ENCODE results near the gene ABCC8. TPM values are rescaled to one million over a fixed set of nuclear protein-coding genes. Genes with fewer than 3 reads are reported as not detected.

ABCC8 gene
- total and polyA plus RNA-seq, 2 donors (not counting 1 experiment from before 2014, with no cell fraction given), result 0.03 to 0.17 TPM

- WGBS (ENCODE audit: insufficient coverage), result 70% methylated on average over 4 of the region's 4 CpGs
- Mint-ChIP-seq H3K9me3 (ENCODE audit: insufficient read depth) (no peaks in the 10 kb centered on the region), H3K27me3 (peaks cover 5% of the 10 kb centered on the region), H3K27ac (no peak overlapping the region), H3K4me3 (no peak overlapping the region), H3K4me1 (no peaks in the 10 kb centered on the region)
- Histone ChIP-seq H3K4me2 (replicated peaks; ENCODE audit: low read depth, low read length, poor library complexity, severe bottlenecking) (no peak overlapping the region), H2AFZ (ENCODE audit: insufficient read depth, low read depth, low read length, poor library complexity, severe bottlenecking) (no peak overlapping the region), H3K79me2 (ENCODE audit: control insufficient read depth, insufficient read depth, low read length) (no peaks in the 10 kb centered on the region), H3K9me3 (ENCODE audit: control extremely low read depth in 1 of 3, control insufficient read depth in 2 of 3, insufficient read depth in 1 of 3, low read length in 2 of 3) (no peaks in the 10 kb centered on the region), H3K4me3 (ENCODE audit: control extremely low read depth in 1 of 5, extremely low read depth in 1 of 5, insufficient read depth in 1 of 5, low read depth in 2 of 5, low read length in 4 of 5) (no peak overlapping the region), H4K20me1 (ENCODE audit: control insufficient read depth, insufficient read depth, low read length, poor library complexity, severe bottlenecking) (no peaks in the 10 kb centered on the region), H3K9ac (ENCODE audit: low read length) (no peak overlapping the region), H3K27me3 (replicated peaks in 1 of 4; ENCODE audit: control extremely low read depth in 1 of 4, control insufficient read depth in 3 of 4, insufficient read depth in 4 of 4, low read length in 3 of 4) (no peaks in the 10 kb centered on the region), H3K27ac (ENCODE audit: low read length in 2 of 2) (no peak overlapping the region), H3K36me3 (replicated peaks in 1 of 2; ENCODE audit: control extremely low read depth in 1 of 2, control insufficient read depth in 1 of 2, extremely low read depth in 1 of 2, insufficient read depth in 2 of 2, low read length in 1 of 2) (no peaks in the 10 kb centered on the region), H3K4me1 (ENCODE audit: control insufficient read depth in 2 of 2, insufficient read depth in 2 of 2, low read length in 2 of 2) (no peaks in the 10 kb centered on the region)
- DNase-seq (no peak), ATAC-seq (ENCODE audit: low read depth) (no peak)
- ChIA-PET POLR2A (no interaction called here), CTCF (interaction anchor here (0.8 to 1.0 kb wide), 2 partner anchors 114 to 269 kb away, joined by 4 to 5 read pairs; no protein-coding TSS in a partner anchor)
- intact Hi-C loops (cut with micrococcal nuclease), result no loop called here
- TF ChIP-seq EZH2 (IDR thresholded peaks at IDR 0.05; ENCODE audit: borderline replicate concordance, insufficient read depth, low read depth, low read length, poor library complexity, severe bottlenecking) (no peak), CTCF (IDR thresholded peaks at IDR 0.05) (no peak)
These were observed 21.4 kb upstream of the ABCC8 start for GRCh38 chr11:17498058-17498457.

- DNase-seq (no peak), ATAC-seq (ENCODE audit: low read depth) (no peak)
- Histone ChIP-seq H3K4me2 (replicated peaks; ENCODE audit: low read depth, low read length, poor library complexity, severe bottlenecking) (no peak overlapping the region), H3K9ac (ENCODE audit: low read length) (no peak overlapping the region), H3K9me3 (ENCODE audit: control extremely low read depth in 1 of 3, control insufficient read depth in 2 of 3, insufficient read depth in 1 of 3, low read length in 2 of 3) (no peaks in the 10 kb centered on the region), H3K4me1 (ENCODE audit: control insufficient read depth in 2 of 2, insufficient read depth in 2 of 2, low read length in 2 of 2) (no peaks in the 10 kb centered on the region), H3K36me3 (replicated peaks in 1 of 2; ENCODE audit: control extremely low read depth in 1 of 2, control insufficient read depth in 1 of 2, extremely low read depth in 1 of 2, insufficient read depth in 2 of 2, low read length in 1 of 2) (no peaks in the 10 kb centered on the region), H4K20me1 (ENCODE audit: control insufficient read depth, insufficient read depth, low read length, poor library complexity, severe bottlenecking) (no peaks in the 10 kb centered on the region), H3K4me3 (ENCODE audit: control extremely low read depth in 1 of 5, extremely low read depth in 1 of 5, insufficient read depth in 1 of 5, low read depth in 2 of 5, low read length in 4 of 5) (no peak overlapping the region), H3K27me3 (replicated peaks in 1 of 4; ENCODE audit: control extremely low read depth in 1 of 4, control insufficient read depth in 3 of 4, insufficient read depth in 4 of 4, low read length in 3 of 4) (peaks cover 0 to 1% (median 0%) of the 10 kb centered on the region in 4 experiments), H2AFZ (ENCODE audit: insufficient read depth, low read depth, low read length, poor library complexity, severe bottlenecking) (no peak overlapping the region), H3K79me2 (ENCODE audit: control insufficient read depth, insufficient read depth, low read length) (no peaks in the 10 kb centered on the region), H3K27ac (ENCODE audit: low read length in 2 of 2) (no peak overlapping the region)
- H3K27me3 Mint-ChIP-seq, result peaks cover 9% of the 10 kb centered on the region
- H3K4me1 Mint-ChIP-seq, result no peaks in the 10 kb centered on the region
- POLR2A ChIA-PET, result no interaction called here
- no peaks in the 10 kb centered on the region for H3K9me3 Mint-ChIP-seq (ENCODE audit: insufficient read depth)
- 97% methylated on average over 5 of the region's 7 CpGs for WGBS (ENCODE audit: insufficient coverage)
- CTCF ChIA-PET, result no interaction called here
- H3K27ac Mint-ChIP-seq, result no peak overlapping the region
- intact Hi-C loops (cut with micrococcal nuclease), result no loop called here
- H3K4me3 Mint-ChIP-seq, result no peak overlapping the region
- TF ChIP-seq EZH2 (IDR thresholded peaks at IDR 0.05; ENCODE audit: borderline replicate concordance, insufficient read depth, low read depth, low read length, poor library complexity, severe bottlenecking), result no peak
- no peak for TF ChIP-seq CTCF (IDR thresholded peaks at IDR 0.05)
These were observed 19.8 kb upstream of the ABCC8 start for GRCh38 chr11:17496406-17496805.

All from B cell (primary cell).